Skeletal muscle satellite cell (primary cell): ENCODE data around the gene PIK3CA.

Experiments
- H3K27me3 ChIP-seq: 2 replicates; pipeline ENCODE4 v1.7.0; 2013; ENCODE audit warnings: low read length; ENCODE audit not compliant: control insufficient read depth, insufficient read depth
- H3K36me3 ChIP-seq: 2 replicates; pipeline ENCODE4 v1.7.0; 2013; ENCODE audit warnings: mild to moderate bottlenecking, control low read depth, low read length; ENCODE audit not compliant: insufficient read depth
- H3K4me1 ChIP-seq: 2 replicates; pipeline ENCODE4 v1.7.0; 2013; ENCODE audit warnings: low read length; ENCODE audit not compliant: control insufficient read depth, insufficient read depth
- H3K4me2 ChIP-seq: 2 replicates; pipeline ENCODE4 v1.7.0; 2013; ENCODE audit warnings: mild to moderate bottlenecking, low read length
- H3K4me3 ChIP-seq: 2 replicates; pipeline ENCODE4 v1.7.0; 2013; ENCODE audit warnings: low read length
- H3K9ac ChIP-seq: 2 replicates; pipeline ENCODE4 v1.7.0; 2013; ENCODE audit warnings: mild to moderate bottlenecking, low read depth, low read length, moderate library complexity
- H3K9me3 ChIP-seq: replicated peaks from 2 replicates; pipeline ENCODE4 v1.7.0; 2013; ENCODE audit warnings: mild to moderate bottlenecking, control low read depth, low read length

The PIK3CA gene

DNA sequence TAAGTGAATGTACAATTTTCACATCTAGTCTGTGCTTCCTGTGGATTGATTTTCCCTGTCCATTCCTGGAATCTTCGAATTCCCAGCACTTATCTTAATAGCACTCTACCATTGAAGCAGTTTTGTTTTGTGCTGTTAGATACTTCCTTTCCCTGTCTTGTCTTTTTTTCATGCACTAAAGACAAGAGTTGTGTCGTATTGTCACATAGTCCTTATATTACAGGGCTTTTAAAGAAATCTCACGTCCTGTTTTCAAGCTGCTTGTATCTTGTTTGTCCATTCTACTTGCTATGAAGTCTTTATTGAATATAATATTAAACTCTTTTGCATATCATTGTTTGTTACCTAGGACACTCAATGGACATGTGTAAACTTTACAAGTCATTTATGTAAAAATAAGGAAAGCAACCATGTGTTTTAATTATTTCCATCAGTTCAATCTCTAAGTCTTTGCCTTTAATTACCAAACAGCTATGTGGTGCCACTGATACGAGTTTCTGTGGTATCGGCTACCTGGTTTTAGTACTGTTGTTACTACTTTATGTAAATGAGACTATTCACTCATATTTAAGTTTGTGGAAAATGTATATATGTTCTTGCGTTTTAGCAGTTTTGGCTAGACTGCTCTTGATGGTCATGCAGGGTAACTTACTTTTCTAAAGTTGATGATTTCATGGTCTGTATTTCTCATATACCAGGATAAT, 10.3 kb downstream of the PIK3CA start:
- Histone ChIP-seq H3K4me1 (peaks cover 4% of the 10 kb centered on the region), H3K4me2 (no peak overlapping the region), H3K36me3 (no peaks in the 10 kb centered on the region), H3K9ac (no peak overlapping the region), H3K9me3 (no peaks in the 10 kb centered on the region), H3K4me3 (no peak overlapping the region), H3K27me3 (no peaks in the 10 kb centered on the region)

GRCh38 chr3:179163503-179163902, 15.3 kb downstream of the PIK3CA start:
- no peaks in the 10 kb centered on the region for H3K36me3 ChIP-seq
- H3K4me3 ChIP-seq, result no peak overlapping the region
- no peak overlapping the region for H3K4me2 ChIP-seq
- H3K27me3 ChIP-seq, result no peaks in the 10 kb centered on the region
- peaks cover 4% of the 10 kb centered on the region for H3K4me1 ChIP-seq
- H3K9me3 ChIP-seq, result no peaks in the 10 kb centered on the region
- no peak overlapping the region for H3K9ac ChIP-seq

DNA sequence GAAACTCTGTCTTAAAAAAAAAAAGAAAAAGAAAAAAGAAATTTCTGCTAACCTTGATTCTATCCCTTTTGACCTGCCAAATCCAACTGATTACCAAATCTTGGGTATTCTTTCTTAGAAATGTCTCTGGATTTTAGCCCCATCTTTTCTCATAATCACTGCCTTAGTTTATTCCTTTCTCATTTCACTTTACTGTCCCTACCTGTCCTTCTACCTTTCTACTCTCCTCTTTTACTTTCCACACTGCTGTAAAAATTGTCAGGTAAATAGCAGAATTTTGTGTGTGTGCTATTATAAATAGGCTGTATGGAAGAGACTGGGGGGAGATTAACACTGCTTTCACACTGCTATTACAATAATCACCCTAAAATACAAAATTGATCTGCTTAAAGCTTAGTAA, 16.7 kb downstream of the PIK3CA start:
- Histone ChIP-seq H3K4me2 (no peak overlapping the region), H3K9ac (no peak overlapping the region), H3K9me3 (no peaks in the 10 kb centered on the region), H3K27me3 (no peaks in the 10 kb centered on the region), H3K4me1 (no peaks in the 10 kb centered on the region), H3K36me3 (no peaks in the 10 kb centered on the region), H3K4me3 (no peak overlapping the region)

GRCh38 chr3:179166561-179167201, 18.5 kb downstream of the PIK3CA start:
- Histone ChIP-seq H3K27me3 (no peaks in the 10 kb centered on the region), H3K4me1 (no peaks in the 10 kb centered on the region), H3K9ac (no peak overlapping the region), H3K4me3 (no peak overlapping the region), H3K36me3 (no peaks in the 10 kb centered on the region), H3K4me2 (no peak overlapping the region), H3K9me3 (no peaks in the 10 kb centered on the region)

- H3K4me1 ChIP-seq, result no peaks in the 10 kb centered on the region
- no peak overlapping the region for H3K4me2 ChIP-seq
- no peak overlapping the region for H3K9ac ChIP-seq
- H3K4me3 ChIP-seq, result no peak overlapping the region
- no peaks in the 10 kb centered on the region for H3K9me3 ChIP-seq
- no peaks in the 10 kb centered on the region for H3K36me3 ChIP-seq
- no peaks in the 10 kb centered on the region for H3K27me3 ChIP-seq
These were observed 20.8 kb downstream of the PIK3CA start for GRCh38 chr3:179168918-179169317.

DNA sequence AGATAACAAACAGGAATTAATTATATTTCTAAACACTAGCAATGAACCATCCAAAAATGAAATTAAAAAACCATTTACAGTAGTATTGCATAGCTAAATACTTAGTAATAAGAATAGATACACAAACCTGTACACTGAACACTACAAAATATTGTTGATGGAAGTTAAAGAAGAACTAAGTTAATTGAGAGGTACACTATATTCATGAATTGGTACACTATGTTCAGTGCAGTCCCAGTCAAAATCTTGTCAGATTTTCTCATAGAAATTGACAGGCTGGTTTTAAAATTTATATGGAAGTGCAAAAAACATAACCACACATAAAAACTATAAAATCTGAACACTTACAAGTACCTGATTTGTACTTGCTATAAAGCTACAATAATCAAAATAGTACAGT, 24.4 kb downstream of the PIK3CA start:
- H3K9me3 ChIP-seq, result no peaks in the 10 kb centered on the region
- H3K4me2 ChIP-seq, result no peak overlapping the region
- peaks cover 14% of the 10 kb centered on the region for H3K4me1 ChIP-seq
- H3K27me3 ChIP-seq, result no peaks in the 10 kb centered on the region
- no peak overlapping the region for H3K4me3 ChIP-seq
- no peak overlapping the region for H3K9ac ChIP-seq
- no peaks in the 10 kb centered on the region for H3K36me3 ChIP-seq

- Histone ChIP-seq H3K4me2 (no peak overlapping the region), H3K9me3 (no peaks in the 10 kb centered on the region), H3K4me1 (peaks cover 24% of the 10 kb centered on the region), H3K4me3 (no peak overlapping the region), H3K27me3 (no peaks in the 10 kb centered on the region), H3K9ac (no peak overlapping the region), H3K36me3 (no peaks in the 10 kb centered on the region)
These were observed 26.2 kb downstream of the PIK3CA start for GRCh38 chr3:179174316-179174715.

GRCh38 chr3:179174898-179175297, 26.7 kb downstream of the PIK3CA start:
- Histone ChIP-seq H3K4me2 (no peak overlapping the region), H3K4me3 (no peak overlapping the region), H3K9me3 (no peaks in the 10 kb centered on the region), H3K36me3 (no peaks in the 10 kb centered on the region), H3K27me3 (no peaks in the 10 kb centered on the region), H3K9ac (no peak overlapping the region), H3K4me1 (peaks cover 30% of the 10 kb centered on the region)

DNA sequence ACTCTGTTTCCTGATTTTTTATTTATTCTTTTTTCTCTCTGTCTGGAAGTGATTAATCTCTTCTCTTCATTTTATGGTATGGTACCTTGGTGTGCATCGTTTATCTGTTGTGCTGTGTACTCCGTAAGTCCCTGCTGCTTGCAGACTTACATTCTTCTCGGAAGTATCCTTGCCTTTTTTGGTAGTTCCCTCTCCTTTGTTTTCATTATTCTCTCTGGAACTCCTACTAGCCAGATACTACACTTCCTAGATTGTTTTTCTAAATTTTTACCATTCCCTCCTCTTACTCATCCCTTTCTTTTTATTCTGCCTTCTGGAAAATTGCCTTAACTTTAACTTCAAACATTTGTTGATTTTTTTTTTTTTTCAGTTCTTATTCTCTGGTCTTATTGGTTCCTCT, 27.2 kb downstream of the PIK3CA start:
- Histone ChIP-seq H3K4me3 (no peak overlapping the region), H3K36me3 (no peaks in the 10 kb centered on the region), H3K9ac (no peak overlapping the region), H3K4me1 (peaks cover 35% of the 10 kb centered on the region), H3K4me2 (peak overlapping the region; percentile 50), H3K9me3 (no peaks in the 10 kb centered on the region), H3K27me3 (no peaks in the 10 kb centered on the region)

DNA sequence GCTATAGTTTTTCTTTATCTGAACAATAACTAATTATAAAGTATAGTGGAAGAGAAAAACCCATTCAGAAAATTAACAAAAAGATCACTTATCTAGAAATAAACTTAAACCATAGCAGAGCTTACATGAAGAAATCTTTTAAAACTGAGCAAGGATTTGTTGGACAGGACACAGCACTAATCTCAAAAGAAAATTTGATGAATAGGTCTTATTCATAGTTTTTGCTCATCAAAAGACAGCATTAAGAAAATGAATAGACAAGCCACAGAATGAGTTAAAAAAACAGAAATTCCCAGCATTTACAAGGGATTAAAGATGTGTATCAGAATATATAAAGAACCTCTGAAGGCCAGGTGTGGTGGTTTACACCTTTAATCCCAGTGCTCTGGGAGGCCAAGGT, 29.5 kb downstream of the PIK3CA start:
- Histone ChIP-seq H3K9ac (no peak overlapping the region), H3K4me1 (peaks cover 55% of the 10 kb centered on the region)

DNA sequence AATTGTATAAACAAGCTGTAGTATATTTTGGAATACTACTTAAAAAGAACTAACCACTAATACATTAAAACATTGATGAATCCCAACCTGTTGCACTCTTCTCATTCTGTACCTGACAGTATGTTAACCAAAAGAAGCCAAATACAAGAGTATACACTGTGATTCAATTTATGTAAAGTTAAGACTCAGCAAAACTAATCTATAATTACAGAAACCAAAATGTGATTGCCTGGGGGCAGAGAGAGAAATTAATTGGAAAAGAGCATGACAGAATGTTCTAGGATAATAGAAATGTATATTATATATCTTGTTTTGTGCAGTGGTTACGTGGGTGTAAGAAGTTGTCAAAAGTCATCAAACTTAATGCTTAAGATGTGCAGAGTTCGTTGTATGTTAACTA, 31.1 kb downstream of the PIK3CA start:
- H3K9ac ChIP-seq, result peak overlapping the region; percentile 42
- peaks cover 59% of the 10 kb centered on the region for H3K4me1 ChIP-seq
- no peaks in the 10 kb centered on the region for H3K27me3 ChIP-seq

More for the DNA sequence above, 29.5 kb downstream of the PIK3CA start:
- H3K36me3 ChIP-seq, result no peaks in the 10 kb centered on the region
- H3K4me2 ChIP-seq, result no peak overlapping the region
- H3K4me3 ChIP-seq, result no peak overlapping the region
- no peaks in the 10 kb centered on the region for H3K9me3 ChIP-seq
- H3K27me3 ChIP-seq, result no peaks in the 10 kb centered on the region

More for the DNA sequence above, 31.1 kb downstream of the PIK3CA start:
- Histone ChIP-seq H3K36me3 (no peaks in the 10 kb centered on the region), H3K4me2 (no peak overlapping the region), H3K9me3 (no peaks in the 10 kb centered on the region), H3K4me3 (no peak overlapping the region)
